Mammary epithelial cell (primary cell): ENCODE results near the gene CEP83.

Experiments
- CTCF ChIP-seq, 2 donors: IDR thresholded peaks in 1 of 2; conservative IDR thresholded peaks in 1 of 2; 2 replicates each; pipeline ENCODE4 v1.5.1; 2011 to 2012; ENCODE audit warnings: inconsistent platforms in 2 of 2, low read length in 2 of 2, mild to moderate bottlenecking in 2 of 2, control low read depth in 1 of 2, low read depth in 1 of 2; ENCODE audit not compliant: insufficient read depth in 1 of 2; ENCODE audit errors: extremely low read depth in 1 of 2
- EZH2 ChIP-seq: IDR thresholded peaks from 2 replicates; pipeline ENCODE4 v1.6.1; 2012; ENCODE audit warnings: low read length, inconsistent platforms, borderline replicate concordance

GRCh38 chr12:94379479-94380113 lies 80.1 kb downstream of the CEP83 start:
- no peak for TF ChIP-seq CTCF (conservative IDR thresholded peaks at IDR 0.05 in 1 of 2, IDR thresholded peaks at IDR 0.05 in 1 of 2; ENCODE audit: extremely low read depth in 1 of 2, insufficient read depth in 1 of 2, low read depth in 1 of 2, low read length in 2 of 2)
- no peak for TF ChIP-seq EZH2
